ENCODE measurements around the gene MYO7B.

MYO7B gene

GRCh38 chr2:127639111-127639474, 103.6 kb downstream of the MYO7B start:
- DNase-seq, result no peak

- DNase-seq, result peak; percentile 83
Observed at GRCh38 chr2:127640082-127641072, 104.9 kb downstream of the MYO7B start.

- no peak for DNase-seq
Observed at GRCh38 chr2:127641133-127641532, 105.7 kb downstream of the MYO7B start.

- no peak for DNase-seq
Observed at GRCh38 chr2:127641846-127642507, 106.5 kb downstream of the MYO7B start.

GRCh38 chr2:127642706-127643438, 107.4 kb downstream of the MYO7B start:
- no peak for DNase-seq

GRCh38 chr2:127643439-127644065, 108.1 kb downstream of the MYO7B start:
- DNase-seq, result no peak

GRCh38 chr2:127644066-127645025, 108.9 kb downstream of the MYO7B start:
- peak; percentile 27 for DNase-seq

GRCh38 chr2:127645026-127645394, 109.5 kb downstream of the MYO7B start:
- no peak for DNase-seq

- DNase-seq, result no peak
Observed at GRCh38 chr2:127645395-127646291, 110.2 kb downstream of the MYO7B start, which contains the start of gene GPR17. TSS of gene GPR17 (plus strand) at chr2:127646153. CDS start at chr2:127650736, 4,583 bp downstream.

GRCh38 chr2:127646487-127647241, 111.2 kb downstream of the MYO7B start:
- DNase-seq, result no peak

GRCh38 chr2:127647242-127648190, 112.0 kb downstream of the MYO7B start:
- DNase-seq, result no peak

- no peak for DNase-seq
Observed at GRCh38 chr2:127648321-127648720, 112.8 kb downstream of the MYO7B start.

GRCh38 chr2:127649100-127649611, 113.7 kb downstream of the MYO7B start:
- no peak for DNase-seq

- peak; percentile 93 for DNase-seq
Observed at GRCh38 chr2:127649684-127650040, 114.2 kb downstream of the MYO7B start.

- no peak for DNase-seq
Observed at GRCh38 chr2:127650041-127650784, 114.7 kb downstream of the MYO7B start.

GRCh38 chr2:127650785-127651380, 115.4 kb downstream of the MYO7B start:
- DNase-seq, result no peak

- DNase-seq, result no peak
Observed at GRCh38 chr2:127651381-127651809, 115.9 kb downstream of the MYO7B start.

Measured in NCI-H82 (cell line).